Measurements from ENCODE around the gene VPS37B.

VPS37B gene

DNA sequence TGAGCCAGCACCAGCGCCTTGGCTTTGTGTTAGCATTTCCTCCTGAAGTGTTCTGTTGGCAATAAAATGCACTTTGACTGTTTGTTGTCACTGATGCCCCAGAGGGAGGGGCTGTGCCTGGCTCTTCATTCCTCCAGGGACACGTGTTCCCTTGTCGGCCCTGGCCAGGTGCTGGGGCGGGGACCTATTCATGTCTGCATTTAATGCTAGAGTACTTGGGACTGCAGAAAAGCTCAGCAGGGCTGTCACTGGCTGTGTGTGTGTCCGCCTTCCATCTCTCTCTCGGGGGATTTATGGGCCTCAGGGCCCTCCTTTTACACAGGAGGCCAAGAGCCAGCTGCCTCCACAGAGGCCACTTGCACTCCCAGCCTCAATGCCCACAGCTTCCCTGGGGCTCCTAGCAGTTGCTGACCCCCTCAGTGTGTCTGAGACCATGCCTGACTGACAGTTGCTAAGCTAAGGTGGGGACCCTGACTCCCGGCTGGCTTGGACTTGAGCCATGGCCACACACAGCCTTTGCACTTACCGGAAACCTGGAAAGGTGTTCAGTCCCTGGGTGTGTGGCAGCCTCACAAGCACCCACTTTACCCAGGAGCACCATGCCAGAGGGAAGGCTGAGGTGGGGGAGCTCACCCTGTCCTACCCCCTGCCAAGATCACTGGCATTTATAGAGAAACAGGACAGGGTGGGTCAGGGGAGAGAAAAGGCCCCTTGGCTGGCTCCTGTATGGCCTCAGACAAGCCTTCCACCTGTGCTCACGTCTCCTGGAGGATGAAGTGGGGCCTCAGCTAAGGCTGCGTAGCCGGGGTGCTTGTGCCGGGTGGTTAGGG, 32.8 kb downstream of the VPS37B start:
- H3K9me3 ChIP-seq (ENCODE audit: control insufficient read depth, insufficient read depth, low read depth, low read length), result no peaks in the 10 kb centered on the region
- H3K36me3 ChIP-seq (ENCODE audit: control insufficient read depth in 2 of 2, insufficient read depth in 1 of 2, low read length in 2 of 2), result peaks cover 0 to 56% of the 10 kb centered on the region in 2 experiments; a peak in 1 of 3 replicates
- no peak overlapping the region for H3K27ac ChIP-seq (ENCODE audit: extremely low read depth, low read depth, low read length)
- ChIA-PET CTCF (interaction anchor here (7.5 kb wide), 1 partner anchor 90 kb away, joined by 105 read pairs; no protein-coding TSS in a partner anchor), POLR2A (no interaction called here)
- no peak overlapping the region for H3K4me3 ChIP-seq (ENCODE audit: low read depth, low read length)
- H3K4me1 ChIP-seq (ENCODE audit: control insufficient read depth, insufficient read depth, low read length), result no peaks in the 10 kb centered on the region
- TF ChIP-seq SETDB1 (IDR thresholded peaks at IDR 0.05; ENCODE audit: insufficient read length, low read length) (no peak), ZSCAN5A (tag by site-specific recombination; IDR thresholded peaks at IDR 0.05) (no peak), ZBTB10 (tag by site-specific recombination; IDR thresholded peaks at IDR 0.05) (no peak), ZFP41 (tag by site-specific recombination; IDR thresholded peaks at IDR 0.05; ENCODE audit: borderline replicate concordance) (no peak), GLIS1 (tag by site-specific recombination; IDR thresholded peaks at IDR 0.05) (peak; percentile 94), ZNF138 (tag by site-specific recombination; IDR thresholded peaks at IDR 0.05; ENCODE audit: borderline replicate concordance) (no peak), ZNF341 (tag by site-specific recombination; IDR thresholded peaks at IDR 0.05; ENCODE audit: low read depth) (peak; percentile 84), PATZ1 (tag by site-specific recombination; IDR thresholded peaks at IDR 0.05) (peak; percentile 44; the same call in 1 of the 2 replicates), ZNF335 (tag by site-specific recombination; conservative IDR thresholded peaks at IDR 0.05) (no peak), GLIS2 (tag by site-specific recombination; IDR thresholded peaks at IDR 0.05) (0 out of 2 replicates have a peak, but pooled peaks have one; percentile 46)

DNA sequence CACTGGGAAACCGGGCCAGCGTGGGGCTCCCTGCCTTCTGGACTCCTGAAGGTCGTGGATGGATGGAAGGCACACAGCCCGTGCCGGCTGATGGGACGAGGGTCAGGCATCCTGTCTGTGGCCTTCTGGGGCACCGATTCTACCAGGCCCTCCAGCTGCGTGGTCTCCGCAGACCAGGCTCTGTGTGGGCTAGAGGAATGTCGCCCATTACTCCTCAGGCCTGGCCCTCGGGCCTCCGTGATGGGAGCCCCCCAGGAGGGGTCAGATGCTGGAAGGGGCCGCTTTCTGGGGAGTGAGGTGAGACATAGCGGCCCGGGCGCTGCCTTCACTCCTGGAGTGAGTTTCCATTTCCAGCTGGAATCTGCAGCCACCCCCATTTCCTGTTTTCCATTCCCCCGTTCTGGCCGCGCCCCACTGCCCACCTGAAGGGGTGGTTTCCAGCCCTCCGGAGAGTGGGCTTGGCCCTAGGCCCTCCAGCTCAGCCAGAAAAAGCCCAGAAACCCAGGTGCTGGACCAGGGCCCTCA, 33.8 kb downstream of the VPS37B start:
- Histone ChIP-seq H3K4me1 (ENCODE audit: control insufficient read depth, insufficient read depth, low read length) (no peaks in the 10 kb centered on the region), H3K4me3 (ENCODE audit: low read depth, low read length) (no peak overlapping the region), H3K27ac (ENCODE audit: extremely low read depth, low read depth, low read length) (no peak overlapping the region), H3K9me3 (ENCODE audit: control insufficient read depth, insufficient read depth, low read depth, low read length) (no peaks in the 10 kb centered on the region), H3K36me3 (ENCODE audit: control insufficient read depth in 2 of 2, insufficient read depth in 1 of 2, low read length in 2 of 2) (peaks cover 0 to 57% of the 10 kb centered on the region in 2 experiments; a peak in 1 of 3 replicates)
- CTCF ChIA-PET, result interaction anchor here (0.5 to 7.5 kb wide), 5 partner anchors 8 to 113 kb away, joined by 3 to 105 read pairs (median 5); partner anchors contain the start of gene OGFOD2
- POLR2A ChIA-PET, result interaction anchor here (1.0 kb wide), 1 partner anchor 114 kb away, joined by 3 read pairs; no protein-coding TSS in a partner anchor
- TF ChIP-seq, protein P1, sequence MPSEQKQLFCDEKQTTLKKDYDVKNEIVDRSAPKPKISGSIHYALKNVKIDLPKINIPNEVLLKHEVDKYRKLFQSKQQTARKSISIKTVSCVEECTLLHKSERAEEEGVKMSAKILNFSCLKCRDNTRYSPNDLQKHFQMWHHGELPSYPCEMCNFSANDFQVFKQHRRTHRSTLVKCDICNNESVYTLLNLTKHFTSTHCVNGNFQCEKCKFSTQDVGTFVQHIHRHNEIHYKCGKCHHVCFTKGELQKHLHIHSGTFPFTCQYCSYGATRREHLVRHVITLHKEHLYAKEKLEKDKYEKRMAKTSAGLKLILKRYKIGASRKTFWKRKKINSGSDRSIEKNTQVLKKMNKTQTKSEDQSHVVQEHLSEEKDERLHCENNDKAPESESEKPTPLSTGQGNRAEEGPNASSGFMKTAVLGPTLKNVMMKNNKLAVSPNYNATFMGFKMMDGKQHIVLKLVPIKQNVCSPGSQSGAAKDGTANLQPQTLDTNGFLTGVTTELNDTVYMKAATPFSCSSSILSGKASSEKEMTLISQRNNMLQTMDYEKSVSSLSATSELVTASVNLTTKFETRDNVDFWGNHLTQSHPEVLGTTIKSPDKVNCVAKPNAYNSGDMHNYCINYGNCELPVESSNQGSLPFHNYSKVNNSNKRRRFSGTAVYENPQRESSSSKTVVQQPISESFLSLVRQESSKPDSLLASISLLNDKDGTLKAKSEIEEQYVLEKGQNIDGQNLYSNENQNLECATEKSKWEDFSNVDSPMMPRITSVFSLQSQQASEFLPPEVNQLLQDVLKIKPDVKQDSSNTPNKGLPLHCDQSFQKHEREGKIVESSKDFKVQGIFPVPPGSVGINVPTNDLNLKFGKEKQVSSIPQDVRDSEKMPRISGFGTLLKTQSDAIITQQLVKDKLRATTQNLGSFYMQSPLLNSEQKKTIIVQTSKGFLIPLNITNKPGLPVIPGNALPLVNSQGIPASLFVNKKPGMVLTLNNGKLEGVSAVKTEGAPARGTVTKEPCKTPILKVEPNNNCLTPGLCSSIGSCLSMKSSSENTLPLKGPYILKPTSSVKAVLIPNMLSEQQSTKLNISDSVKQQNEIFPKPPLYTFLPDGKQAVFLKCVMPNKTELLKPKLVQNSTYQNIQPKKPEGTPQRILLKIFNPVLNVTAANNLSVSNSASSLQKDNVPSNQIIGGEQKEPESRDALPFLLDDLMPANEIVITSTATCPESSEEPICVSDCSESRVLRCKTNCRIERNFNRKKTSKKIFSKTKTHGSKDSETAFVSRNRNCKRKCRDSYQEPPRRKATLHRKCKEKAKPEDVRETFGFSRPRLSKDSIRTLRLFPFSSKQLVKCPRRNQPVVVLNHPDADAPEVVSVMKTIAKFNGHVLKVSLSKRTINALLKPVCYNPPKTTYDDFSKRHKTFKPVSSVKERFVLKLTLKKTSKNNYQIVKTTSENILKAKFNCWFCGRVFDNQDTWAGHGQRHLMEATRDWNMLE (tag by site-specific recombination; conservative IDR thresholded peaks at IDR 0.05; ENCODE audit: low read depth), result no peak
- TF ChIP-seq ZNF23 (tag by site-specific recombination; IDR thresholded peaks at IDR 0.05; ENCODE audit: borderline replicate concordance) (no peak), ZNF280C (tag by site-specific recombination; IDR thresholded peaks at IDR 0.05) (no peak), REPIN1 (tag by site-specific recombination; IDR thresholded peaks at IDR 0.05; ENCODE audit: low read depth) (no peak), ZNF138 (tag by site-specific recombination; IDR thresholded peaks at IDR 0.05; ENCODE audit: borderline replicate concordance) (no peak)
- TF ChIP-seq, protein P2, sequence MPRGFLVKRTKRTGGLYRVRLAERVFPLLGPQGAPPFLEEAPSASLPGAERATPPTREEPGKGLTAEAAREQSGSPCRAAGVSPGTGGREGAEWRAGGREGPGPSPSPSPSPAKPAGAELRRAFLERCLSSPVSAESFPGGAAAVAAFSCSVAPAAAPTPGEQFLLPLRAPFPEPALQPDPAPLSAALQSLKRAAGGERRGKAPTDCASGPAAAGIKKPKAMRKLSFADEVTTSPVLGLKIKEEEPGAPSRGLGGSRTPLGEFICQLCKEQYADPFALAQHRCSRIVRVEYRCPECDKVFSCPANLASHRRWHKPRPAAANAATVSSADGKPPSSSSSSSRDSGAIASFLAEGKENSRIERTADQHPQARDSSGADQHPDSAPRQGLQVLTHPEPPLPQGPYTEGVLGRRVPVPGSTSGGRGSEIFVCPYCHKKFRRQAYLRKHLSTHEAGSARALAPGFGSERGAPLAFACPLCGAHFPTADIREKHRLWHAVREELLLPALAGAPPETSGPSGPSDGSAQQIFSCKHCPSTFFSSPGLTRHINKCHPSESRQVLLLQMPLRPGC (tag by site-specific recombination; IDR thresholded peaks at IDR 0.05), result no peak

Measured in HEK293 (cell line).